K562 (cell line): ENCODE data around the gene VPS4A. TPM values are rescaled to one million over a fixed set of nuclear protein-coding genes. Genes with fewer than 3 reads are reported as not detected.

Experiments
- CBX3 ChIP-seq, 2 experiments: IDR thresholded peaks; 1 replicate in 1 of 2; 2 replicates in 1 of 2; pipeline ENCODE4 v1.6.1; 2012; ENCODE audit warnings: inconsistent platforms in 2 of 2, low read length in 2 of 2, borderline replicate concordance in 1 of 2, control low read depth in 1 of 2
- CCNT2 ChIP-seq: IDR thresholded peaks from 2 replicates; pipeline ENCODE4 v1.6.1; 2011; ENCODE audit warnings: borderline replicate concordance, low read depth, mild to moderate bottlenecking, moderate library complexity, mixed read lengths, low read length; ENCODE audit not compliant: insufficient read length; ENCODE audit errors: extremely low read depth
- HMG20B ChIP-seq: fragments of 250-450 bp; sonication (Bioruptor Pico); IDR thresholded peaks from 2 replicates; pipeline ENCODE4 v1.5.0; 2021; ENCODE audit warnings: mild to moderate bottlenecking
- NEUROD1 ChIP-seq: fragments of 150-350 bp; IDR thresholded peaks from 2 replicates; pipeline ENCODE4 v1.6.1; 2014; ENCODE audit warnings: borderline replicate concordance, low read length, low read depth; ENCODE audit not compliant: partially characterized antibody
- RCOR1 ChIP-seq, 2 experiments: IDR thresholded peaks; 2 replicates each; pipeline ENCODE4 v1.6.1; 2012; ENCODE audit warnings: low read depth in 2 of 2, low read length in 2 of 2, borderline replicate concordance in 1 of 2, improper control_type of control experiment in 1 of 2
- ZFPM2 ChIP-seq: fragments of 250-450 bp; sonication (Bioruptor Pico); IDR thresholded peaks from 2 replicates; pipeline ENCODE4 v1.5.1; 2022; ENCODE audit warnings: mild to moderate bottlenecking
- ZKSCAN8 ChIP-seq: fragments of 200-800 bp; sonication (Bioruptor generic); IDR thresholded peaks from 2 replicates; pipeline ENCODE4 v1.6.1; 2016; ENCODE audit warnings: missing genetic modification characterization, missing compliant biosample characterization
- ZNF384 ChIP-seq: IDR thresholded peaks from 2 replicates; pipeline ENCODE4 v1.6.1; 2012; ENCODE audit warnings: low read depth, low read length, improper control_type of control experiment
- polyA plus RNA-seq, 8 experiments: library from polyadenylated mRNA; depleted of rRNA in 4 of 8; stranded (reverse) in 5 of 8; unstranded in 3 of 8; fragments of >200 nt; fragmentation: Nextera tagmentation in 2 of 8; fragmentation: Illumina TruSeq in 1 of 8; extraction: Ambion mirVana in 2 of 8; extraction: Trizol in 1 of 8; gene quantifications; 2 replicates each; pipeline versions ENCODE4 v1.2.1 to v1.2.3, GENCODE V29; 2011 to 2014; ENCODE audit warnings: inconsistent platforms in 1 of 8, missing spikeins in 1 of 8
- total RNA-seq, 7 experiments: library from RNA; depleted of rRNA in 6 of 7; stranded (reverse); fragments of >200 nt in 6 of 7; fragmentation: Illumina TruSeq in 2 of 7; extraction: Trizol in 2 of 7; gene quantifications; 2 replicates each; pipeline versions ENCODE4 v1.2.1 to v1.2.3, GENCODE V29; 2011 to 2021; ENCODE audit warnings: low replicate concordance in 1 of 7
- TF ChIP-seq, protein P1 (sequence below): sonication (generic); formaldehyde crosslinking; IDR thresholded peaks from 2 replicates; pipeline ENCODE4 v1.4.0; 2020; ENCODE audit warnings: mild to moderate bottlenecking, missing genetic modification reagents
- TF ChIP-seq, protein P2 (sequence below): IDR thresholded peaks from 2 replicates; pipeline ENCODE4 v1.6.1; 2014; ENCODE audit warnings: antibody characterized with exemption
- TF ChIP-seq, protein P3 (sequence below): fragments of 250-450 bp; sonication (Bioruptor Pico); IDR thresholded peaks from 2 replicates; pipeline ENCODE4 v1.9.0; 2021; ENCODE audit warnings: mild to moderate bottlenecking, inconsistent platforms

Gene VPS4A
- total and polyA plus RNA-seq, 9 of the 15 experiments (the other 6 are each of a cell fraction or from before 2014, with no cell fraction given) = 7.6 to 45.4 (median 29.9) TPM

DNA sequence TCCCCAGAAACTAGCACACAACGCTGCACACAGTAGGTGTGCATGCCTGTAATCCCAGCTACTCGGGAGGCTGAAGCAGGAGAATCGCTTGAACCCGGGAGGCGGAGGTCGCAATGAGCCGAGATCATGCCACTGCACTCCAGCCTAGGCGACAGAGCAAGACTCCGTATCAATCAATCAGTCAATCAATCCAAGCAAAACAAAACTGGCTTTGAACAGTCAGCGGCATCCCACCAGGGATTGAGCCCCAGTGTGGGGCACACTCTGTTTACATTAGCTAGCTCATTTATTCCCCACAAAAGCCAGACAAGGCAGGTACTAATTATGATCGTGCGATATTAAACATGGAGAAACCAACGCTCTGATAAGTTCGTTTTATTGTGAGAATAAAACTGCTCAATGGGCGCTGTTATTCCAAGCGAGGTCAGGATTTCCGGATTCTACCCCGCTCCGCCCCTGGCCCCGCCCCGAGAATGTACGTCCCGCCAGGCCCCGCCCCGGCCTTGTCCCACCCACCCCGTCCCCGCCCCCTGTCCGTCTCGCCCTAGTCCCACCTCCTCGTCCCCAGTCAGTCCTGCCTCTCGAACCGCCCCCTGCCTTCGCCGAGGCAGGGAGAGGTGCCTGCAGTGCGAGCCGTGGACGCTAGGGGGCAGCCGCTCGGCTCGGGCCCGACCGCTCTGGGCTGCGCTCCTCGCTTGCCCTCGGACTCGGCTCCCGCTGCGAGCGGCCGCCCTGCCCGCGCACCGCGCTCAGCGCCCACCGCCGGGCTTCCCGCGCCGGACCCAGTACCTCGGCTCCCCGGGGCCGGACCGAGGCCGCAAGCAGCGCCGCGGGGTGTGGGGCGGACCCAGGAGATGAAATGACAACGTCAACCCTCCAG, at the start of gene VPS4A (continued):
- TF ChIP-seq ZFPM2 (no peak), RCOR1 (IDR thresholded peaks at IDR 0.05; ENCODE audit: borderline replicate concordance in 1 of 2, low read depth in 2 of 2, low read length in 2 of 2) (0 out of 4 replicates have a peak, but pooled peaks of 1 of the 2 experiments have one; percentile 4), HMG20B (CRISPR knock-in tag) (no peak), NEUROD1 (peak; percentile 25), CCNT2 (peak; percentile 86), ZNF384 (0 out of 2 replicates have a peak, but pooled peaks have one; percentile 11), CBX3 (IDR thresholded peaks at IDR 0.05; ENCODE audit: borderline replicate concordance in 1 of 2, low read length in 2 of 2) (no peak), ZKSCAN8 (CRISPR knock-in tag) (no peak)
- TF ChIP-seq, protein P1, sequence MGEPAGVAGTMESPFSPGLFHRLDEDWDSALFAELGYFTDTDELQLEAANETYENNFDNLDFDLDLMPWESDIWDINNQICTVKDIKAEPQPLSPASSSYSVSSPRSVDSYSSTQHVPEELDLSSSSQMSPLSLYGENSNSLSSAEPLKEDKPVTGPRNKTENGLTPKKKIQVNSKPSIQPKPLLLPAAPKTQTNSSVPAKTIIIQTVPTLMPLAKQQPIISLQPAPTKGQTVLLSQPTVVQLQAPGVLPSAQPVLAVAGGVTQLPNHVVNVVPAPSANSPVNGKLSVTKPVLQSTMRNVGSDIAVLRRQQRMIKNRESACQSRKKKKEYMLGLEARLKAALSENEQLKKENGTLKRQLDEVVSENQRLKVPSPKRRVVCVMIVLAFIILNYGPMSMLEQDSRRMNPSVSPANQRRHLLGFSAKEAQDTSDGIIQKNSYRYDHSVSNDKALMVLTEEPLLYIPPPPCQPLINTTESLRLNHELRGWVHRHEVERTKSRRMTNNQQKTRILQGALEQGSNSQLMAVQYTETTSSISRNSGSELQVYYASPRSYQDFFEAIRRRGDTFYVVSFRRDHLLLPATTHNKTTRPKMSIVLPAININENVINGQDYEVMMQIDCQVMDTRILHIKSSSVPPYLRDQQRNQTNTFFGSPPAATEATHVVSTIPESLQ = no peak
- TF ChIP-seq, protein P2, sequence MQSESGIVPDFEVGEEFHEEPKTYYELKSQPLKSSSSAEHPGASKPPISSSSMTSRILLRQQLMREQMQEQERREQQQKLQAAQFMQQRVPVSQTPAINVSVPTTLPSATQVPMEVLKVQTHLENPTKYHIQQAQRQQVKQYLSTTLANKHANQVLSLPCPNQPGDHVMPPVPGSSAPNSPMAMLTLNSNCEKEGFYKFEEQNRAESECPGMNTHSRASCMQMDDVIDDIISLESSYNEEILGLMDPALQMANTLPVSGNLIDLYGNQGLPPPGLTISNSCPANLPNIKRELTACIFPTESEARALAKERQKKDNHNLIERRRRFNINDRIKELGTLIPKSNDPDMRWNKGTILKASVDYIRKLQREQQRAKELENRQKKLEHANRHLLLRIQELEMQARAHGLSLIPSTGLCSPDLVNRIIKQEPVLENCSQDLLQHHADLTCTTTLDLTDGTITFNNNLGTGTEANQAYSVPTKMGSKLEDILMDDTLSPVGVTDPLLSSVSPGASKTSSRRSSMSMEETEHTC = 0 out of 2 replicates have a peak, but pooled peaks have one; percentile 11
- TF ChIP-seq, protein P3, sequence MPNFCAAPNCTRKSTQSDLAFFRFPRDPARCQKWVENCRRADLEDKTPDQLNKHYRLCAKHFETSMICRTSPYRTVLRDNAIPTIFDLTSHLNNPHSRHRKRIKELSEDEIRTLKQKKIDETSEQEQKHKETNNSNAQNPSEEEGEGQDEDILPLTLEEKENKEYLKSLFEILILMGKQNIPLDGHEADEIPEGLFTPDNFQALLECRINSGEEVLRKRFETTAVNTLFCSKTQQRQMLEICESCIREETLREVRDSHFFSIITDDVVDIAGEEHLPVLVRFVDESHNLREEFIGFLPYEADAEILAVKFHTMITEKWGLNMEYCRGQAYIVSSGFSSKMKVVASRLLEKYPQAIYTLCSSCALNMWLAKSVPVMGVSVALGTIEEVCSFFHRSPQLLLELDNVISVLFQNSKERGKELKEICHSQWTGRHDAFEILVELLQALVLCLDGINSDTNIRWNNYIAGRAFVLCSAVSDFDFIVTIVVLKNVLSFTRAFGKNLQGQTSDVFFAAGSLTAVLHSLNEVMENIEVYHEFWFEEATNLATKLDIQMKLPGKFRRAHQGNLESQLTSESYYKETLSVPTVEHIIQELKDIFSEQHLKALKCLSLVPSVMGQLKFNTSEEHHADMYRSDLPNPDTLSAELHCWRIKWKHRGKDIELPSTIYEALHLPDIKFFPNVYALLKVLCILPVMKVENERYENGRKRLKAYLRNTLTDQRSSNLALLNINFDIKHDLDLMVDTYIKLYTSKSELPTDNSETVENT (CRISPR knock-in tag) = peak; percentile 97
